ENCODE measurements around the gene AIRE. TPM values are rescaled to one million over a fixed set of nuclear protein-coding genes. Genes with fewer than 3 reads are reported as not detected.
A peak's percentile ranks its signal among the peaks of the same experiment; 100 is the strongest.

AIRE gene
- total and polyA plus RNA-seq, 2 of the 13 experiments (the other 11 are each of a cell fraction or from before 2014, with no cell fraction given) = not detected

DNA sequence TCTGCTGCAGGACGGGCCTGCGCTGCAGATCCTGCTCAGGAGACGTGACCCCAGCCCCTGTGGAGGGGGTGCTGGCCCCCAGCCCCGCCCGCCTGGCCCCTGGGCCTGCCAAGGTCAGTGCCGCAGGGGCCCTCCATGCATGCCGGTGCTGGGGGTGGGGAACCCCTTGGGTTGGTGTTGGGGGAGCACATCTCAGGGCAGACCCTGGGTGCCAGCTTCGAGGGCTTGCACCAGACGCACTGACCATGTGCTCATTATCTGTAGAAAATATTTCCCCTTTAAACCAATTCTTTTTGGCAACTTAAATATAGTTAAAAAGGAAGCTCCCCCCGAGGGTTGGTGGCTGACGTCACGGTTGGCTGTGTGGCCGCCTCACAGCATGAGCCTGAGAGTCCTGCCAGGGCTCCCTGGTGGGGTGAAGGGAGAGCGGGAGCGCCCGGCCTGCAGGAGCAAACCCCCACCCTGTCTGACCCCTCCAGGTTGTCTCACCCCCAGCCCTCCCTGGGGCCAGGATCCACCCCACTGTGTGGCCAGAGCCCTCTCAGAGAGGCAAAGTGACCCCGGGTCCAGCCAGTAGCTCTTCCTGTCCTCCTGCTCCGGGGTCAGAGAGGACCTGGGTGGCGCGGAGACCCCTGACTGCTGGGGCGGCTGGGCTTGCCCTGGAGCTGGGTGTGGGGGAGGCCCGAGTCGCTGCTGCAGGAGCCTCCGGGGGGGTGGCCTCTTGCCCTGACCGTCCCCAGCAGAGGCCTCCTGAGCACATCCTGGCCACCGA lies 8.9 kb downstream of the AIRE start:
- H4K20me1 ChIP-seq (ENCODE audit: insufficient read depth, low read length) = no peaks in the 10 kb centered on the region
- ChIA-PET POLR2A (no interaction called here), CTCF (ENCODE audit: low intra/inter-chr PET ratio, low total read pairs) (no interaction called here)
- H3K4me3 ChIP-seq (replicated peaks in 1 of 3; ENCODE audit: insufficient read depth in 1 of 3, low read depth in 2 of 3, low read length in 3 of 3) = peak overlapping the region in 1 of 3 experiments; percentile 61; a peak in 2 of 6 replicates
- no peaks in the 10 kb centered on the region for H3K36me3 ChIP-seq (replicated peaks in 1 of 2; ENCODE audit: control insufficient read depth in 1 of 2, insufficient read depth in 2 of 2, low read length in 2 of 2)
- no peaks in the 10 kb centered on the region for H3K9me3 ChIP-seq (ENCODE audit: low read length)
- H3K4me1 ChIP-seq (ENCODE audit: insufficient read depth, low read length) = peaks cover 43% of the 10 kb centered on the region
- H3K27me3 ChIP-seq (ENCODE audit: control insufficient read depth in 1 of 2, insufficient read depth in 2 of 2, low read length in 2 of 2) = peaks cover 13 to 49% of the 10 kb centered on the region in 2 experiments
- FAIRE-seq (no peak), DNase-seq (ENCODE audit: low spot score) (no peak), ATAC-seq (peak; percentile 5)
- peak overlapping the region; percentile 67 for H3K4me2 ChIP-seq (ENCODE audit: low read depth, low read length)
- intact Hi-C loops (cut with micrococcal nuclease; ENCODE audit: unreplicated experiment) (no loop called here), in situ Hi-C loops (cut with HindIII; ENCODE audit: extremely low pct_ligation_motif_present, low pct_unique_long_range_greater_than_20kb) (no loop called here)
- H3K27ac ChIP-seq (ENCODE audit: extremely low read length, insufficient read depth, low read length) = no peak overlapping the region
- H2AFZ ChIP-seq (ENCODE audit: low read length) = no peak overlapping the region
- H3K79me2 ChIP-seq (ENCODE audit: insufficient read depth, low read length) = no peaks in the 10 kb centered on the region
- 24% methylated on average over 9 of the region's 26 CpGs for WGBS (ENCODE audit: low lambda C conversion rate)
- peak overlapping the region; percentile 18; the same call in 1 of the 2 replicates for H3K9ac ChIP-seq (ENCODE audit: insufficient read depth, low read depth, low read length)
- BruUV-seq (replicated peaks) = no TSS peak
- TF ChIP-seq NR2F1 (CRISPR knock-in tag; IDR thresholded peaks at IDR 0.05) (no peak), NFAT5 (CRISPR knock-in tag; IDR thresholded peaks at IDR 0.05) (no peak), ZBTB20 (CRISPR knock-in tag; IDR thresholded peaks at IDR 0.05; ENCODE audit: borderline replicate concordance, low read depth) (no peak), NAIF1 (CRISPR knock-in tag; IDR thresholded peaks at IDR 0.05; ENCODE audit: borderline replicate concordance) (no peak), SIX1 (CRISPR knock-in tag; IDR thresholded peaks at IDR 0.05; ENCODE audit: borderline replicate concordance) (no peak), SP1 (IDR thresholded peaks at IDR 0.05) (no peak), SP1 (CRISPR knock-in tag; IDR thresholded peaks at IDR 0.05) (no peak), HMG20B (CRISPR knock-in tag; conservative IDR thresholded peaks at IDR 0.05) (no peak), HNRNPH1 (optimal IDR thresholded peaks at IDR 0.05; ENCODE audit: low read depth, low read length) (no peak), MZF1 (CRISPR knock-in tag; IDR thresholded peaks at IDR 0.05; ENCODE audit: borderline replicate concordance) (no peak), ZNF598 (CRISPR knock-in tag; IDR thresholded peaks at IDR 0.05; ENCODE audit: borderline replicate concordance) (no peak), ZNF790 (CRISPR knock-in tag; IDR thresholded peaks at IDR 0.05; ENCODE audit: borderline replicate concordance) (no peak), RARG (CRISPR knock-in tag; IDR thresholded peaks at IDR 0.05; ENCODE audit: low read depth) (no peak), ZNF678 (CRISPR knock-in tag; IDR thresholded peaks at IDR 0.05) (no peak), TBL1XR1 (IDR thresholded peaks at IDR 0.05; ENCODE audit: borderline replicate concordance, low read length, partially characterized antibody) (no peak)
- TF ChIP-seq, protein P1, sequence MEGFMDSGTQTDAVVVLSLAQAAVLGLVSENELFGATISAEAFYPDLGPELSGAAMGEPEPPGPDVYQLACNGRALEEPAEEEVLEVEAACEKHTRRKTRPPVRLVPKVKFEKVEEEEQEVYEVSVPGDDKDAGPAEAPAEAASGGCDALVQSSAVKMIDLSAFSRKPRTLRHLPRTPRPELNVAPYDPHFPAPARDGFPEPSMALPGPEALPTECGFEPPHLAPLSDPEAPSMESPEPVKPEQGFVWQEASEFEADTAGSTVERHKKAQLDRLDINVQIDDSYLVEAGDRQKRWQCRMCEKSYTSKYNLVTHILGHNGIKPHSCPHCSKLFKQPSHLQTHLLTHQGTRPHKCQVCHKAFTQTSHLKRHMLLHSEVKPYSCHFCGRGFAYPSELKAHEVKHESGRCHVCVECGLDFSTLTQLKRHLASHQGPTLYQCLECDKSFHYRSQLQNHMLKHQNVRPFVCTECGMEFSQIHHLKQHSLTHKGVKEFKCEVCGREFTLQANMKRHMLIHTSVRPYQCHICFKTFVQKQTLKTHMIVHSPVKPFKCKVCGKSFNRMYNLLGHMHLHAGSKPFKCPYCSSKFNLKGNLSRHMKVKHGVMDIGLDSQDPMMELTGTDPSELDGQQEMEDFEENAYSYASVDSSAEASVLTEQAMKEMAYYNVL (CRISPR knock-in tag; IDR thresholded peaks at IDR 0.05; ENCODE audit: borderline replicate concordance) = no peak

All from HepG2 (cell line).